ENCODE results near the gene PTPN2. TPM values are rescaled to one million over a fixed set of nuclear protein-coding genes. Genes with fewer than 3 reads are reported as not detected.

The PTPN2 gene
- total and polyA plus RNA-seq, 2 of the 4 experiments (the other 2 are of a cell fraction) = 13.2 to 30.6 TPM

DNA sequence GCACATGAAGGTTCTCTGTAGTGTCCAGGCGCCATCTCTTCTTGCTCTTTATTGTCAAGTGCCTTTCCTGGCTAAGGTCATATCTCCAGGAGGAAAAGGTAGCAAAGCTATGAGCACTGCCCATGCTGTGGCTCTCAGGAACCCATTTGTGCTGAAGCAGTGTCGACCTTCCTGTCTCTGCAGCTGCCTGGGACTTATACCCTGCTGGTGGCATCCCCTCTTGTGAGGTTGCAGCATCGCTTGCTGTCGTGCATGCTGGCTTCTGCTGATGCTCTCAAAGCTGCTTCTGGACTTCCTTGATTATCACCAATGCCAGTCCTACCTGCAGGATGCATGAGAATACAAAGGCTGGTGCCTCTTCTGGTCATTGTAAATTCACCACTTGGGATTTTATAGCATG, 22.1 kb upstream of the PTPN2 start:
- no peak overlapping the region for H3K9ac ChIP-seq (ENCODE audit: low read depth, low read length)
- no peak overlapping the region for H3K18ac ChIP-seq (ENCODE audit: low read depth, low read length)
- H3K36me3 ChIP-seq (ENCODE audit: control insufficient read depth, insufficient read depth, low read length) = no peaks in the 10 kb centered on the region
- WGBS, 2 experiments (ENCODE audit: extremely low coverage in 2 of 2, insufficient read length in 1 of 2) = 83% methylated on average over 3 of the region's 4 CpGs; no CpG with 5 or more reads in 1 of the 2 experiments
- H3K23ac ChIP-seq (ENCODE audit: low read depth, low read length) = no peak overlapping the region
- peaks cover 4% of the 10 kb centered on the region; the same call in 1 of the 2 replicates for H4K20me1 ChIP-seq (ENCODE audit: insufficient read depth, low read length)
- H2BK120ac ChIP-seq (ENCODE audit: low read depth, low read length) = no peak overlapping the region; the same call in 1 of the 2 replicates
- CTCF ChIA-PET = no interaction called here
- H3K9me3 ChIP-seq (ENCODE audit: control insufficient read depth, insufficient read depth, low read length) = no peaks in the 10 kb centered on the region
- H4K8ac ChIP-seq (ENCODE audit: low read depth in 2 of 2, low read length in 2 of 2) = no peak overlapping the region
- intact Hi-C loops (cut with micrococcal nuclease) (no loop called here), in situ Hi-C loops (cut with MboI; ENCODE audit: low sequenced_read_pairs) (no loop called here), dilution Hi-C loops (cut with HindIII; ENCODE audit: low sequenced_read_pairs, unreplicated experiment) (no loop called here)
- no peaks in the 10 kb centered on the region for H3K27me3 ChIP-seq (ENCODE audit: control insufficient read depth, insufficient read depth, low read length)
- DNase-seq (no peak), ATAC-seq (ENCODE audit: low read depth) (no peak)
- no peak overlapping the region for H3K4me2 ChIP-seq (ENCODE audit: low read depth, low read length)
- H3K56ac ChIP-seq (ENCODE audit: extremely low read depth, insufficient read depth, low read length) = no peak overlapping the region
- no peak overlapping the region for H3K4me3 ChIP-seq (ENCODE audit: insufficient read depth, low read depth, low read length)
- no peaks in the 10 kb centered on the region for H3K79me1 ChIP-seq (ENCODE audit: low read depth in 1 of 2, low read length in 2 of 2)
- no peak overlapping the region for H2AK5ac ChIP-seq (ENCODE audit: low read depth, low read length)
- H2AFZ ChIP-seq (replicated peaks; ENCODE audit: low read length, poor library complexity) = no peak overlapping the region
- H3K4ac ChIP-seq (ENCODE audit: low read depth, low read length) = no peak overlapping the region
- H4K91ac ChIP-seq (ENCODE audit: insufficient read depth, low read depth, low read length) = no peak overlapping the region
- peaks cover 11% of the 10 kb centered on the region; the same call in 1 of the 2 replicates for H3K9me1 ChIP-seq (ENCODE audit: insufficient read depth, low read length)
- H3K4me1 ChIP-seq (ENCODE audit: control insufficient read depth, insufficient read depth, low read length) = peaks cover 11% of the 10 kb centered on the region
- H4K5ac ChIP-seq (ENCODE audit: low read depth, low read length) = no peak overlapping the region
- POLR2A ChIA-PET (ENCODE audit: unreplicated experiment) = no interaction called here
- no peak overlapping the region for H3K14ac ChIP-seq (replicated peaks; ENCODE audit: low read depth, low read length)
- no peak overlapping the region for H3K27ac ChIP-seq (ENCODE audit: insufficient read depth, low read length)
- TF ChIP-seq MAZ (IDR thresholded peaks at IDR 0.05; ENCODE audit: borderline replicate concordance, low read depth, low read length) (no peak), BHLHE40 (IDR thresholded peaks at IDR 0.05; ENCODE audit: low read depth, low read length) (no peak), RAD21 (IDR thresholded peaks at IDR 0.05; ENCODE audit: low read length) (no peak), MXI1 (IDR thresholded peaks at IDR 0.05; ENCODE audit: borderline replicate concordance, low read depth, low read length) (no peak), NFE2L2 (IDR thresholded peaks at IDR 0.05; ENCODE audit: low read depth, low read length) (no peak), MAFK (IDR thresholded peaks at IDR 0.05; ENCODE audit: low read depth, low read length) (no peak), CHD1 (IDR thresholded peaks at IDR 0.05; ENCODE audit: low read depth, low read length) (no peak), SMC3 (IDR thresholded peaks at IDR 0.05; ENCODE audit: low read depth, low read length) (no peak), POLR2A (IDR thresholded peaks at IDR 0.05; ENCODE audit: low read depth, low read length) (no peak), FOS (IDR thresholded peaks at IDR 0.05; ENCODE audit: low read depth, low read length) (no peak), CEBPB (IDR thresholded peaks at IDR 0.05; ENCODE audit: low read depth, low read length) (no peak), RCOR1 (IDR thresholded peaks at IDR 0.05; ENCODE audit: insufficient replicate concordance, low read length) (no peak), RFX5 (IDR thresholded peaks at IDR 0.05; ENCODE audit: low read depth, low read length) (no peak)
- TF ChIP-seq, protein P1, sequence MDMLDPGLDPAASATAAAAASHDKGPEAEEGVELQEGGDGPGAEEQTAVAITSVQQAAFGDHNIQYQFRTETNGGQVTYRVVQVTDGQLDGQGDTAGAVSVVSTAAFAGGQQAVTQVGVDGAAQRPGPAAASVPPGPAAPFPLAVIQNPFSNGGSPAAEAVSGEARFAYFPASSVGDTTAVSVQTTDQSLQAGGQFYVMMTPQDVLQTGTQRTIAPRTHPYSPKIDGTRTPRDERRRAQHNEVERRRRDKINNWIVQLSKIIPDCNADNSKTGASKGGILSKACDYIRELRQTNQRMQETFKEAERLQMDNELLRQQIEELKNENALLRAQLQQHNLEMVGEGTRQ (IDR thresholded peaks at IDR 0.05; ENCODE audit: low read depth, low read length) = no peak
- TF ChIP-seq, protein P2, sequence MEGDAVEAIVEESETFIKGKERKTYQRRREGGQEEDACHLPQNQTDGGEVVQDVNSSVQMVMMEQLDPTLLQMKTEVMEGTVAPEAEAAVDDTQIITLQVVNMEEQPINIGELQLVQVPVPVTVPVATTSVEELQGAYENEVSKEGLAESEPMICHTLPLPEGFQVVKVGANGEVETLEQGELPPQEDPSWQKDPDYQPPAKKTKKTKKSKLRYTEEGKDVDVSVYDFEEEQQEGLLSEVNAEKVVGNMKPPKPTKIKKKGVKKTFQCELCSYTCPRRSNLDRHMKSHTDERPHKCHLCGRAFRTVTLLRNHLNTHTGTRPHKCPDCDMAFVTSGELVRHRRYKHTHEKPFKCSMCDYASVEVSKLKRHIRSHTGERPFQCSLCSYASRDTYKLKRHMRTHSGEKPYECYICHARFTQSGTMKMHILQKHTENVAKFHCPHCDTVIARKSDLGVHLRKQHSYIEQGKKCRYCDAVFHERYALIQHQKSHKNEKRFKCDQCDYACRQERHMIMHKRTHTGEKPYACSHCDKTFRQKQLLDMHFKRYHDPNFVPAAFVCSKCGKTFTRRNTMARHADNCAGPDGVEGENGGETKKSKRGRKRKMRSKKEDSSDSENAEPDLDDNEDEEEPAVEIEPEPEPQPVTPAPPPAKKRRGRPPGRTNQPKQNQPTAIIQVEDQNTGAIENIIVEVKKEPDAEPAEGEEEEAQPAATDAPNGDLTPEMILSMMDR (conservative IDR thresholded peaks at IDR 0.05; ENCODE audit: low read depth, low read length) = no peak
- TF ChIP-seq, protein P3, sequence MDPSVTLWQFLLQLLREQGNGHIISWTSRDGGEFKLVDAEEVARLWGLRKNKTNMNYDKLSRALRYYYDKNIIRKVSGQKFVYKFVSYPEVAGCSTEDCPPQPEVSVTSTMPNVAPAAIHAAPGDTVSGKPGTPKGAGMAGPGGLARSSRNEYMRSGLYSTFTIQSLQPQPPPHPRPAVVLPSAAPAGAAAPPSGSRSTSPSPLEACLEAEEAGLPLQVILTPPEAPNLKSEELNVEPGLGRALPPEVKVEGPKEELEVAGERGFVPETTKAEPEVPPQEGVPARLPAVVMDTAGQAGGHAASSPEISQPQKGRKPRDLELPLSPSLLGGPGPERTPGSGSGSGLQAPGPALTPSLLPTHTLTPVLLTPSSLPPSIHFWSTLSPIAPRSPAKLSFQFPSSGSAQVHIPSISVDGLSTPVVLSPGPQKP (IDR thresholded peaks at IDR 0.05; ENCODE audit: borderline replicate concordance, low read depth, low read length) = no peak
- H2AK9ac ChIP-seq (replicated peaks; ENCODE audit: low read depth, low read length, poor library complexity) = no peak overlapping the region
- BruUV-seq (replicated peaks) = no TSS peak
- no peak overlapping the region for H2BK5ac ChIP-seq (ENCODE audit: low read depth, low read length, poor library complexity, severe bottlenecking)
- H2BK15ac ChIP-seq (ENCODE audit: low read depth, low read length) = no peak overlapping the region
- peak overlapping the region; percentile 45; the same call in 1 of the 2 replicates for H2BK20ac ChIP-seq (ENCODE audit: low read depth, low read length)
